ENCODE data around the gene ANKS1A.

The ANKS1A gene

GRCh38 chr6:35025232-35026188 lies 136.5 kb downstream of the ANKS1A start:
- DNase-seq = no peak

- DNase-seq = no peak
These were observed 137.6 kb downstream of the ANKS1A start for GRCh38 chr6:35026434-35027222.

GRCh38 chr6:35027807-35028206 lies 138.8 kb downstream of the ANKS1A start:
- no peak for DNase-seq

DNA sequence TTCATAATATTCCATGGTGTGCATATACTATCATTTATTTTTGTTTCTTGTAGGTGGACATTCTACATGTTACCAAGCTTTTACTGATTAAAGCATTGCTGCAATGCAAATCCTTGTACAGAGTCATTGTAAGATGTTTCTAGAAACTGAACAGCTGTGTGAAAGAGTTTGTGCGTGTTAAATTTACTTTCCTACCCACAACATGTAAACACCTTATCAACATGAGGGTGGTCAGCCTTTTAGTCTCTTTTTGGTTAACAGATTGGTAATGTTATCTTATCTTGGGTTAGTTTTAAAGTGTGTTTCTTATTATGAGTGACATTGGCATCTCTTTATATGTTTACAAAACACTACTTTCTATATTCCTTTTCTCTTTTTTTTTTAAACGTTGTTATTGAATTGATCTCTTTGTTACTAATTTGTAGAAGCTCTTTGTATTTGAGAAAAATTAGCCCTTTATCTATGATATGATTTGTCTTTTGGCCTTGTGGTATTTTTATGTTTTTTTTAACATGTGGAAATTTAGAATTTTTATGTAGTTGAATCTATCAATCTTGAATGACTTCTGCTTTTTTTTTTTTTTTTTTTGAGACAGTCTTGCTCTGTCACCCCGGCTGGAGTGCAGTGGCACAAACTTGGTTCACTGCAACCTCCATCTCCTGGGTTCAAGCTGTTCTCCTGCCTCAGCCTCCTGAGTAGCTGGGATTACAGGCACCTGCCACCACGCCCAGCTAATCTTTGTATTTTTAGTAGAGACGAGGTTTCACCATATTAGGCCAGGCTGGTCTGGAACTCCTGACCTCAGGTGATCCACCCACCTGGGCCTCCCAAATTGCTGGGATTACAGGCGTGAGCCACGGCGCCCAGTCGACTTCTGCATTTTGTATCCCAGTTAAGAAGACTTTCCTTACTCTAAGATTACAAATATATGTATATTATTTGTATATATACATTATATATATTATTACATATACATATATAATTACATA lies 140.0 kb downstream of the ANKS1A start:
- no peak for DNase-seq

GRCh38 chr6:35030099-35030498 lies 141.0 kb downstream of the ANKS1A start:
- DNase-seq = no peak

GRCh38 chr6:35031611-35032529 lies 142.8 kb downstream of the ANKS1A start:
- no peak for DNase-seq

DNA sequence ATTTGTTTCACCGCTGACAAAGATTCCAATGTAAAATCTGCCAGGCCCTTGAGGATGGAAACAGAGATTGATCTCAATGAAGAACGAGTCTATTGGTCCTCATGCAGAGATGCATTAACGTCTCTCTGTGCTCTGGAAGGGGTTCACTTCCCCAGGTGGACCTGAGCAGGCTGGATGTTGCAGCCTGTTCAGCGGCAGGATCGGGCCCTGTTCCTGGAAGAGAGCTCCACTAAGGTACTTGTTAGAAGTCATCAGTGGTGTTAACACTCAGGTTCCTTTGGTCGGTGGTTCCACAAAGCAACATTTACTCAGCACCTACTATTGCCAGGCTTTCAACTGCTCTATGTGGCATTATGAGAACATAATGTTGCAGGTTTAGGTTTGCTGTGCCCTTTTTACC lies 144.6 kb downstream of the ANKS1A start:
- no peak for DNase-seq

- no peak for DNase-seq
These were observed 145.5 kb downstream of the ANKS1A start for GRCh38 chr6:35034411-35035191.

GRCh38 chr6:35035481-35036030 lies 146.5 kb downstream of the ANKS1A start:
- no peak for DNase-seq

DNA sequence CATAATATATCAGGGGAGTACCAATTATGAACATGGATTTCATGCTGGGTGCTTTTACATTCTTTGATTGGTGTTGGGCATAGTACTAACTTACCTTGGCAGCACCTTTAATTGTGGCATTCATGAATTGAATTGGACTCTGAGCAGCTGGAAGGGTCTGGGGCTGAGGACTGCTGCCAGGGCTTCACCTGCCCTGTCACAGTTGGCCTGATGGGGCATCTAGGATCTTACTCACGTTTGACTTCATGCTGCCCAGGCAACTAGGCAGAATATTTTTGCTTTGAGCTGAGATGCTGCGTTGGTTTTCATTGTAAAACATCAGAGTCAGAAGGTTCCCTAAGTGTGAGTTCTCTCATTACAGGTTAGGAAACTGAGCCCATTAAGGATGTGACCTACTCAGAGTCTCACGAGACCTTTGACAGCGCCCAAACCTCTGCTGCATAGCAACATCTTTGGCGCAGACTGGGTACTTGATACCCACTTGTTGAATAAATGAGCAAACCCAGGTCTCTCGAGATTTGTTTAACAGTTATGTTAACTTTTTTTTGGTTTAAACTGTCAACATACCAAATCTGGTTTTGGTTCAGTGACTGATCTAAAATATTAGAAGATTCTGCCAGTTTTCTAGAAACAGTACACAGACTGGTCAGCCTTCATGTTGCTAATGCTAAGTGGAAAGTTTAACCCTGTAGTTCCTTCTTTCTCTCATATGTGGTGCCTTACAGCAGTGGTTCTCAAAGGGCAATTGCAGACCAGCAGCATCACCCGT lies 147.2 kb downstream of the ANKS1A start:
- no peak for DNase-seq

GRCh38 chr6:35036828-35037663 lies 148.0 kb downstream of the ANKS1A start:
- no peak for DNase-seq

DNA sequence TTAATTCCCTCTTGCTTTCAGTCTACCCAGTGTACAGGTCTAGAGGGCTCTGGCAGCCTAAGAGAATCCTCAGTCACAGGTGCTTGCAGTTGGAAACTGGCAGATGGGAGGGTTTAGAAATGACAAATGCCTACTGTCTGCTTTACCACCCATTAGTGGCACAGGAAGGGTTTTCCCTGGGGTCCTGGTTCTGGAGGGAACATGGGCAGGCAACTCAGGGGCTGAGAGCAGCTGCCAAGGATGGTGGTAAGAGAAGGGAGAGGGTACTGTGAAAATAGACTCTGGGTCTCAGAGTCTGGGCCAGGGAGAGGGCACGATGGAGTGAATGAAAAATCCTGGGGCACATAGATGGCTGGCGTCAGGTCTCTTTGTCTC lies 148.6 kb downstream of the ANKS1A start:
- DNase-seq = no peak

- DNase-seq = no peak
These were observed 149.0 kb downstream of the ANKS1A start for GRCh38 chr6:35038076-35038475.

DNA sequence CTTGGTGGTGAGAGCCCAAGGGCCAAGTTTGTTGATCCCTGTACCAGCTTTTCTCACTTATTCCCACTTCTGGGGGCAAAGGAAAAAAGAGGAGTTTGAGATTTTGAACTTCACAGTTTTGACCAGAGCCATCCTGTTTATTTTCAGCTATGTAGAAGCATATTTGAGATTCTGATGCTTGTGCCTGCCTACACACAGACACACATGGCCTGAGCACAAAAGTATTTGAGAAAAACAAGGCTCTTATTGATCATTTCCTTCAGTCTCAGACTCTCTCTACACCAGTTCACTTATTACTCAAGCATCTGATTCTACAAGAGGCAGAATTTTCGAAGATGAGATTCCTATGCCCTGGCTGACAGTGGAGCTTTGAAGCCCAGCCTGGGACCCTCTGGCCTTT lies 151.3 kb downstream of the ANKS1A start:
- DNase-seq = no peak

GRCh38 chr6:35041086-35041861 lies 152.2 kb downstream of the ANKS1A start:
- DNase-seq = peak; percentile 52

DNA sequence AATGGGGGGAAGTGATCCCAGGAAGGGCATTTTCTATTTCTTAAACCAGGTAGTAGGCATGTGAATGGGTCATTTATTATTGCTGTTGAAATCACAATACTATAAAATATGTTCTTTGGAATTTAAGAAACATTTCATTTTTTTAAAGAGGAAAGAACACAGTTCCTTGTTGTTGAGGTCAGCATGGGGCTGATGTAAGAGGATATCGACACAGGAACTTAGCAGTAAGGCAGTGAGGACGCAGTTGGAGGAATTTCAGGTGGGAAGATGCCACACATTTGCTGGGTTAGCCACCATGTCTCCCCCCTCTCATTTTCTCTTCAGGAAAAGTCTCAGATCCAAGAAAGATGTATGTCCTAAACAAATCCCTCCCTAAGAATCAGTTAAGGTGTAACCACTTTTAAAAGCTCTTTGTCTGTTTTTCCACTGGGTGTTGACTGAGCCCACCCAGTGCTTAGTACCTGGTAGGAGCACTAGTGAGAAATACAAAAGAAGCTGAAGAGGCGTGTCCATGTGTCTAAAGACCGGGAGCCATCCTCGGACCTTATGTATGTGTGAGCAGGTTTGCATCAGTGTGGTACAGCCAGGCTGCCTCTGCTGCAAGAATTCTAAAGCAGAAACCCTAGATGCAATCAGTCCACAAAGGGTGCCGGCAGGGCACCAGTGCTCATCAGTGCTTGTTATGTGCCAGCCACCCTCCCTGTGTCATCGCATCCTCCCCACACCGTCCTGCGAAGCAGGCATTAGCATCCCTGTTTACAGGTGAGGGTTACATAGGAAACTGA lies 153.2 kb downstream of the ANKS1A start:
- DNase-seq = no peak
